Measurements from ENCODE around the gene CTIF.

DNA sequence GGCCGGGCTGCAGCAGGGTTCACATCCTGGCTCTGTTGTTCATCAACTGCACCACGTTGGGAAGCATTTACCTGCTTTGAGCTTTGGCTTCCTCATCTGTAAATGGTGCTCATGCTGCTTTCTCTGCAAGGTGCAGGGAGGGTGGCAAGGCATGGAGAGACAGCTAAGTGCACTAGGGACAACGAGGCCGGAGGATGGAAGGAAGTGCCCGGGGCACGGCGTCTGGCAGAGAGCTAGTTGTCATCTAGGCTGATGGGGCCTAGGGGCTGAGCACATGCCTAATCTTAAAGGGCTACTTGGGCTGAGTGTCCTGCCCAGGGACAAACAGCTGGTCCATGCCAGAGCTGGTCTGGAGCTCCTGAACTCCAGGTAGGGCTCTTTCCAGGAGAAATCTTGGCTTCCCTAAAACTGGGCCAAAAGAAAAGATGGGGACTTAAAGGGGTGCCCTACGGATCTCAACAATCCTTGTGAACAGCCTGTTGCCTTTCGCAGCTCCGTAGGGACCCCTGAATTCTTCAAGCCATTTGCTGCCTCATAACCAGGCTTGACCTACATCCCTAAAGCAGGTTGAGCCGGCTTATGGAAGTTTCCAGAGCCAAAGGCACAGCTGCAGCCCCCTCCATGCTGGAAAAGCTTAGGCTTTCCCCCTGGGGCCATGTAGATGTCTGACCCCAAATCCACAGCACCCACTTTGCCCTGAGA, 281.1 kb downstream of the CTIF start:
- TF ChIP-seq, protein P1, sequence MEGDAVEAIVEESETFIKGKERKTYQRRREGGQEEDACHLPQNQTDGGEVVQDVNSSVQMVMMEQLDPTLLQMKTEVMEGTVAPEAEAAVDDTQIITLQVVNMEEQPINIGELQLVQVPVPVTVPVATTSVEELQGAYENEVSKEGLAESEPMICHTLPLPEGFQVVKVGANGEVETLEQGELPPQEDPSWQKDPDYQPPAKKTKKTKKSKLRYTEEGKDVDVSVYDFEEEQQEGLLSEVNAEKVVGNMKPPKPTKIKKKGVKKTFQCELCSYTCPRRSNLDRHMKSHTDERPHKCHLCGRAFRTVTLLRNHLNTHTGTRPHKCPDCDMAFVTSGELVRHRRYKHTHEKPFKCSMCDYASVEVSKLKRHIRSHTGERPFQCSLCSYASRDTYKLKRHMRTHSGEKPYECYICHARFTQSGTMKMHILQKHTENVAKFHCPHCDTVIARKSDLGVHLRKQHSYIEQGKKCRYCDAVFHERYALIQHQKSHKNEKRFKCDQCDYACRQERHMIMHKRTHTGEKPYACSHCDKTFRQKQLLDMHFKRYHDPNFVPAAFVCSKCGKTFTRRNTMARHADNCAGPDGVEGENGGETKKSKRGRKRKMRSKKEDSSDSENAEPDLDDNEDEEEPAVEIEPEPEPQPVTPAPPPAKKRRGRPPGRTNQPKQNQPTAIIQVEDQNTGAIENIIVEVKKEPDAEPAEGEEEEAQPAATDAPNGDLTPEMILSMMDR (IDR thresholded peaks at IDR 0.05; ENCODE audit: insufficient read depth, low read length, poor library complexity, severe bottlenecking) = no peak
- TF ChIP-seq EZH2phosphoT487 (conservative IDR thresholded peaks at IDR 0.05; ENCODE audit: low read length) = no peak
